H7 (cell line): Measurements from ENCODE around the gene TMEM233. TPM values are rescaled to one million over a fixed set of nuclear protein-coding genes. Genes with fewer than 3 reads are reported as not detected.
"Not testable (repeated sequence)": the region's sequence is repeated elsewhere in the genome, so short reads cannot be mapped to it uniquely, and the experiment has no call there.

Source experiments
- DNase-seq: peaks from one replicate; pipeline ENCODE4 v3.0.0; 2012
- H3K27me3 ChIP-seq: 2 replicates; pipeline ENCODE4 v1.6.0; 2011; ENCODE audit warnings: mild to moderate bottlenecking, low read length; ENCODE audit not compliant: control insufficient read depth, insufficient read depth
- H3K36me3 ChIP-seq: replicated peaks from 2 replicates; pipeline ENCODE4 v1.5.1; 2011; ENCODE audit warnings: low read length; ENCODE audit not compliant: control insufficient read depth, insufficient read depth
- H3K4me3 ChIP-seq: 2 replicates; pipeline ENCODE4 v1.5.1; 2011; ENCODE audit warnings: low read depth, mild to moderate bottlenecking, control low read depth, low read length, moderate library complexity; ENCODE audit not compliant: insufficient read depth
- total RNA-seq: library from RNA; depleted of rRNA; stranded (reverse); fragments of >200 nt; shearing (Covaris generic); gene quantifications from 2 replicates; pipeline ENCODE4 v1.2.3, GENCODE V29; 2014

The TMEM233 gene
- total RNA-seq, 1 experiment from 2014 or later = not detected

GRCh38 chr12:119592232-119592631 lies 1.3 kb upstream of the TMEM233 start:
- no peak for DNase-seq
- Histone ChIP-seq H3K4me3 (no peak overlapping the region), H3K27me3 (peaks cover 48% of the 10 kb centered on the region), H3K36me3 (no peaks in the 10 kb centered on the region)

- Histone ChIP-seq H3K27me3 (peaks cover 50% of the 10 kb centered on the region), H3K36me3 (no peaks in the 10 kb centered on the region), H3K4me3 (peak overlapping the region; percentile 59)
- DNase-seq = no peak
These were observed 791 bp downstream of the TMEM233 start for GRCh38 chr12:119594399-119594730.

- DNase-seq = peak; percentile 76
- peaks cover 50% of the 10 kb centered on the region for H3K27me3 ChIP-seq
- H3K4me3 ChIP-seq = peak overlapping the region; percentile 59
- no peaks in the 10 kb centered on the region for H3K36me3 ChIP-seq
These were observed 1.3 kb downstream of the TMEM233 start for GRCh38 chr12:119594772-119595445.

- DNase-seq = no peak
- Histone ChIP-seq H3K4me3 (no peak overlapping the region), H3K27me3 (peaks cover 36% of the 10 kb centered on the region), H3K36me3 (no peaks in the 10 kb centered on the region)
These were observed 4.6 kb downstream of the TMEM233 start for GRCh38 chr12:119598159-119598558.

DNA sequence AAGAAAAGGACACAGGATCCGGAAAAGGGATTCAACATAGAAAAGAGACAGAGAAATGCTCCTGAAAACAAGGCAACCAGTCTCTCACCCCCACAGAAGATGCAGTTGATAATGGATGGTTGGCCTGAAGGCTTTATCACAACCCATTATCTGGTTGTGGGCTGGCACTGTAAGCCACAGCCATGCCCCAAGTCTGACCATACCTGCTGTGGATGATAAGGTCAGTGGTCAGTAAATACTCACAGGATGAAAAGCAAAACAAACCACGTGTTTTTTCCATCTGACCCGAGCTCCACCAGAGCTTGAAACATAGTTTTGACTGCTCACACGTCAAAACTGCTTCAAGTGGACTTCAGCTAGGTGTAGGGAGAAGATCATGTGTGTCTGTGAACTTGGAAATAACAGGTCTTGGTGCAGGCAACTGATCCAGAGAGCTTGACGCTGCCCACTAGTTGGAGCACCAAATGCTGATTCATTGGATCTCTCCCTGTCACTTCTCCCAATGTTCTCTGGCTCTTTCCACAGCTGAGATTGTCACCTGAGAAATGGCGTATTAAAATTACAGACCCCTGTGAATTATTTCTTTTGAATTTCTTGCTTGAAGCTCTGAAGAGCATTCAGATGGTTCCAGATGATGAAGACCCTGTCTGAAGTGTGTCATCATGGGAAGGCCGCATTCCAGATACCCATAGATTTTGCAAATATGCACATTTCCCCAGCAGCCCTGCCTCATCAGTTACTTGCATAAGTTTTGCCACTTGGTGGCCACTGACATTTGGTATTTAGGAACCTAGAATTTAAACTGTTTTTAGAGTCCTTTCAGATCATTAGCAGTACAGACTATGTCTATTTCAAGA lies 8.5 kb downstream of the TMEM233 start:
- Histone ChIP-seq H3K36me3 (no peaks in the 10 kb centered on the region), H3K27me3 (peaks cover 2% of the 10 kb centered on the region; the same call in 1 of the 2 replicates), H3K4me3 (no peak overlapping the region)
- DNase-seq = no peak

DNA sequence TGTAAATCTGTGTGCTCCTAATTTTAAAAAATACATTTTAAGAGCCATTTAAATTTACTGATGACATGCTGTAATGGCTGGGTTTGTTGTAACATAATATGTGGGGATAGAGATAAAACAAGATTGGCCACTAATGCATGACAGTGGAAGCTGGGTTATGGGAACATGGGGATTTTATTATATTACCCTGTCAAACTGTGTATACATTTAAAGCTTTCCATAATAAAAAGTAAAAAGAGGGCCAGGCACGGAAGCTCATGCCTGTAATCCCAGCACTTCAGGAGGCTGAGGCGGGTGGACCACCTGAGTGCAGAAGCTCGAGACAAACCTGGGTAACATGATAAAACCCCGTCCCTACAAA lies 9.1 kb downstream of the TMEM233 start:
- H3K27me3 ChIP-seq = no peaks in the 10 kb centered on the region; the same call in 1 of the 2 replicates
- no peaks in the 10 kb centered on the region for H3K36me3 ChIP-seq
- no peak overlapping the region for H3K4me3 ChIP-seq
- DNase-seq = no peak

DNA sequence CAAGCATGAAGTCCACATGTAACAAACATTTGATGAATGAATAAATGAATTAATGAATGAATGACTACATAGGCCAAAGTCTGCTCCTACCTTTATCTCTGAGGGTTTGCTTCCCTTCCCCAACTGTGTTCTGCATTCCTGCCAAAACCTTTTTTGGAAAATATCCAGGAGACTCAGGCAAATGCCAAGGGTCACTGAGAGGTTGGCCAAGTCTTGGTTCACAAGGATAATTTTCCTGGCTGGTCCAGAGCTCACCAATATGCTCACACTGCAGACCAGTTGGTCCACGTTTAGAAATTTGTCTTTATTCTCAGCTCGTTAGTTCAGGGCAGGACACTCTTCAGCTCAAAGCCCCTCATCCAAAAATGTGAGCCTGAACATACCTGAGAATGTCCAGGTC lies 10.2 kb downstream of the TMEM233 start:
- Histone ChIP-seq H3K27me3 (no peaks in the 10 kb centered on the region; the same call in 1 of the 2 replicates), H3K36me3 (no peaks in the 10 kb centered on the region), H3K4me3 (no peak overlapping the region)
- no peak for DNase-seq

GRCh38 chr12:119609358-119609757 lies 15.8 kb downstream of the TMEM233 start:
- H3K4me3 ChIP-seq = no peak overlapping the region
- H3K36me3 ChIP-seq = no peaks in the 10 kb centered on the region
- DNase-seq = no peak
- H3K27me3 ChIP-seq = no peaks in the 10 kb centered on the region; the same call in 1 of the 2 replicates

DNA sequence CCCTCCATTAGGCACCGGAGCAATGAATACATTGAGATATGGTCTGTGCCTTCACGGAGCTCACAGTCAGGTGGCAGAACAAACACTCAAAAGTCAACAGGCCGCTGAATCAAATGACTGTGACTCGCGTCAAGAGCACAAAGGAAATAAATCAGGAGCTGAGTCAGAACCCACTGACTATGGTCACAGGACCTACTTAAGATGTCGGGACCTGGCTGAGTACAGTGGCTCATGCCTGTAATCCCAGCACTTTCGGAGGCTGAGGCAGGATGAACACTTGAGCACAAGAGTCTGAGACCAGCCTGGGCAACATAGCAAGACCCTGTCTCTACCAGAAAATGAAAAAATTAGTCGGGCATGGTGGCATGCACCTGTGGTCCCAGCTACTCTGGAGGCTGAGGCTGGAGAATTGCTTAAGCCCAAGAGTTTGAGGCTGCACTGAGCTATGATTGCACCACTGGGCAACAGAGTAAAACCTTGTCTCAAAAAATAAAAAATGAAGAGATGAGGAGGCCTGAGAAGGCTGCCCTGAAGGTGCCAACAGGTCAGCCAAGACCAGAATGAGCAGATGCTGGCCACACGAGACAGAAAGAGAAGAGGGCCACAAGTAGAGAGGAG lies 19.9 kb downstream of the TMEM233 start:
- DNase-seq = no peak
- no peaks in the 10 kb centered on the region for H3K27me3 ChIP-seq
- H3K4me3 ChIP-seq = no peak overlapping the region
- no peaks in the 10 kb centered on the region for H3K36me3 ChIP-seq

- no peaks in the 10 kb centered on the region for H3K36me3 ChIP-seq
- no peaks in the 10 kb centered on the region for H3K27me3 ChIP-seq
- DNase-seq = no peak
- no peak overlapping the region for H3K4me3 ChIP-seq
These were observed 21.1 kb downstream of the TMEM233 start for GRCh38 chr12:119614705-119615104.

DNA sequence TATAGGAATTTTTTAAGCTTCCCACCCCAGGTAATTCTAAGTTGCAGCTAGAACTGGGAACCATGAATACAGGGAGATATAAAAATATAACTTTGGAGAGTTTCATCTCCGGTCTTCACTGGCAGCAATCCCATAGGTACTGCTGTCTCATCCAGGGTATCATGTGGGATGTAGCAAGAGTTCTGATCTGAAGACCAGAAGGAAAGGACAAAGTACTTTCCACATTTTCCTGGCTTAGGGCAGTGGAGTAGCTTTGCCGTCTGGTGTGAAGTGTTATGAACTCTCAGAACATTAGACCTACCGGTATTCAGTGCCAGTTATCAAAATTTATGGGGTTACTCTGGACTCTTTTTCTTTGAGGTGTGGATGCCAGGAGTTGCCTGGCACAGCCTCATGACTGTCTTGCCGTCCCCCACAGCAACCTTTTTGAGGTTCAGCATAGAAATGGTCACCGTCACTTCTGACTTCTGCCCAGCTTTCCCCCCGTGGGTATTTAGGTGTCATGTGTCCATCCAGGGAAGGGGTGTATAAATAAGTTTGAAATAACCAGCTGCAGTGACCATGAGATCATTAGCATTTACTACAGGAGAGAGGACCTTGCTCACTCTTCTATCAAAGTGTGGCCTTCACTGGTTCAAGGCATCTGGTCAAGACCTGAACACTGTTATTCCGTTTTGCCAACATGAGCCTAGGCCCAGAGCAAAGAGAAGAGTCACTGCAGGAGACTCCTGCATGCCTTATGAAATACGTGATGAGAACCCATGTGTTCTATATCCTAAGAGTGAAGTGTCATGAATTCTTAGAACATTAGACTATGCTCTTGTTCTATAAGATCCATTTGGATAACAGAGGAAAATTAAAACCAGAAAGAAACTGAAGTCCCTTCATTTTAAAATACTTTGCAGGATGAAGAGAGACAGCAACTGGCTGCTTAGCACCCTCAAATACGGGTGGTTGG lies 22.2 kb downstream of the TMEM233 start:
- no peaks in the 10 kb centered on the region for H3K36me3 ChIP-seq
- H3K27me3 ChIP-seq = no peaks in the 10 kb centered on the region
- no peak for DNase-seq
- no peak overlapping the region for H3K4me3 ChIP-seq

DNA sequence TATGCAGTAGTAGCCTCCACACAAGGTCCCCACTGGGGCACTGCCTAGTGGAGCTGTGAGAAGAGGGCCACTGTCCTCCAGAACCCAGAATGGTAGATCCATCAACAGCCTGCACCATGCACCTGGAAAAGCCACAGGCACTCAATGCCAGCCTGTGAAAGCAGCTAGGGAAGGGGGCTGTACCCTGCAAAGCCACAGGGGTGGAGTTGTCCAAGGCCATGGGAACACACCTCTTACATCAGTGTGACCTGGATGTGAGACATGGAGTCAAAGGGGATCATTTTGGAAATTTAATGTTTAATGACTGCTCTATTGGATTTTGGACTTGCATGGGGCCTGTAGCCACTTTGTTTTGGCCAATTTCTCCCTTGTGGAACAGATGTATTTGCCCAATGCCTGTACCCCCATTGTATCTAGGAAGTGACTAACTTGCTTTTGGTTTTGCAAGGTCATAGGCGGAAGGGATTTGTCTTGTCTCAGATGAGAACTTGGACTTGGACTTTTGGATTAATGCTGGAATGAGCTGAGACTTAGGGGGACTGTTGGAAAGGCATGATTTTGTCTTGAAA lies 24.8 kb downstream of the TMEM233 start:
- H3K27me3 ChIP-seq, H3K4me3 ChIP-seq, DNase-seq, H3K36me3 ChIP-seq: not testable (repeated sequence)

GRCh38 chr12:119620490-119620889 lies 26.9 kb downstream of the TMEM233 start:
- DNase-seq = no peak
- no peak overlapping the region for H3K4me3 ChIP-seq
- no peaks in the 10 kb centered on the region for H3K27me3 ChIP-seq
- H3K36me3 ChIP-seq = no peaks in the 10 kb centered on the region

DNA sequence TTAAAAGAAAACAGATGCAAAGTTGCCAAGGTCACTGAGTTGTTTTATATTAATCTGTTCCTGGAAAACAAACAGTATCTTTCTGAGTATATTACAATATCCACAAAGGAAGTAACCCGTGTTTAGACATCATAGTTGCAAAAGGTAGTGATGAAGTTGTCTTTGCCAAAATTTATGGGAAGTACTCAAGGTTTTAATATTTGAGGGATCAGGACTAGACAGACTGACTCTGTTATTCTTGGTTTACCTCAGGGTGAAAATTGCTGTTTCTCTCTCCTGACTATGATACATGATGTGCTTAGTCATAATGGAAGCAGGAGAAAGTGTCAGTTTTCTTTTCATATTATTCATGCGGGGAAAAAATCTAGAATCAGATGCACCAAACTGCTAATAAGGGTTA lies 28.3 kb downstream of the TMEM233 start:
- Histone ChIP-seq H3K27me3 (no peaks in the 10 kb centered on the region), H3K4me3 (no peak overlapping the region), H3K36me3 (no peaks in the 10 kb centered on the region)
- DNase-seq = no peak
